ENCODE results near the gene MAP3K19. TPM values are rescaled to one million over a fixed set of nuclear protein-coding genes. Genes with fewer than 3 reads are reported as not detected.
A peak's percentile ranks its signal among the peaks of the same experiment; 100 is the strongest.

Gene MAP3K19
- total and polyA plus RNA-seq, 10 of the 15 experiments (the other 5 are each of a cell fraction or from before 2014, with no cell fraction given), result 0.05 TPM; not detected in 9

- TF ChIP-seq, protein P1, sequence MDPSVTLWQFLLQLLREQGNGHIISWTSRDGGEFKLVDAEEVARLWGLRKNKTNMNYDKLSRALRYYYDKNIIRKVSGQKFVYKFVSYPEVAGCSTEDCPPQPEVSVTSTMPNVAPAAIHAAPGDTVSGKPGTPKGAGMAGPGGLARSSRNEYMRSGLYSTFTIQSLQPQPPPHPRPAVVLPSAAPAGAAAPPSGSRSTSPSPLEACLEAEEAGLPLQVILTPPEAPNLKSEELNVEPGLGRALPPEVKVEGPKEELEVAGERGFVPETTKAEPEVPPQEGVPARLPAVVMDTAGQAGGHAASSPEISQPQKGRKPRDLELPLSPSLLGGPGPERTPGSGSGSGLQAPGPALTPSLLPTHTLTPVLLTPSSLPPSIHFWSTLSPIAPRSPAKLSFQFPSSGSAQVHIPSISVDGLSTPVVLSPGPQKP (IDR thresholded peaks at IDR 0.05; ENCODE audit: low read depth, low read length), result no peak
- TF ChIP-seq RCOR1 (conservative IDR thresholded peaks at IDR 0.05; ENCODE audit: low read depth, low read length) (no peak), EGR1 (IDR thresholded peaks at IDR 0.05; ENCODE audit: borderline replicate concordance in 1 of 2, low read depth in 2 of 2, low read length in 2 of 2) (peak in 1 of 2 experiments; percentile 62; a peak in 1 of 3 replicates), ATF7 (IDR thresholded peaks at IDR 0.05; ENCODE audit: low read depth) (no peak), JUND (IDR thresholded peaks at IDR 0.05; ENCODE audit: low read depth, low read length) (no peak), SMAD5 (IDR thresholded peaks at IDR 0.05; ENCODE audit: low read depth) (no peak), MAX (IDR thresholded peaks at IDR 0.05; ENCODE audit: low read depth, low read length) (no peak), NFYA (IDR thresholded peaks at IDR 0.05; ENCODE audit: borderline replicate concordance, low read depth, low read length) (no peak), PML (IDR thresholded peaks at IDR 0.05; ENCODE audit: low read length) (no peak), PBX3 (IDR thresholded peaks at IDR 0.05; ENCODE audit: insufficient replicate concordance, low read depth, low read length) (no peak), YY1 (IDR thresholded peaks at IDR 0.05; ENCODE audit: low read depth, low read length) (peak; percentile 67), SMC3 (IDR thresholded peaks at IDR 0.05; ENCODE audit: borderline replicate concordance, low read length) (peak; percentile 92), PKNOX1 (IDR thresholded peaks at IDR 0.05) (no peak), SMAD1 (IDR thresholded peaks at IDR 0.05; ENCODE audit: low read depth, partially characterized antibody) (no peak), NR2F1 (conservative IDR thresholded peaks at IDR 0.05) (no peak), MXI1 (IDR thresholded peaks at IDR 0.05; ENCODE audit: low read depth, low read length) (no peak), FOXM1 (IDR thresholded peaks at IDR 0.05; ENCODE audit: low read depth, low read length) (peak; percentile 21; the same call in 1 of the 2 replicates), CBX3 (IDR thresholded peaks at IDR 0.05; ENCODE audit: borderline replicate concordance, low read depth) (no peak), CTCF (IDR thresholded peaks at IDR 0.05 in 2 of 3, conservative IDR thresholded peaks at IDR 0.05 in 1 of 3; ENCODE audit: control insufficient read depth in 2 of 3, extremely low read depth in 1 of 3, insufficient read depth in 1 of 3, low read depth in 3 of 3, low read length in 3 of 3) (peak; percentile 94 to 98 (median 96); a peak in 5 of 6 replicates)
- TF ChIP-seq, protein P2, sequence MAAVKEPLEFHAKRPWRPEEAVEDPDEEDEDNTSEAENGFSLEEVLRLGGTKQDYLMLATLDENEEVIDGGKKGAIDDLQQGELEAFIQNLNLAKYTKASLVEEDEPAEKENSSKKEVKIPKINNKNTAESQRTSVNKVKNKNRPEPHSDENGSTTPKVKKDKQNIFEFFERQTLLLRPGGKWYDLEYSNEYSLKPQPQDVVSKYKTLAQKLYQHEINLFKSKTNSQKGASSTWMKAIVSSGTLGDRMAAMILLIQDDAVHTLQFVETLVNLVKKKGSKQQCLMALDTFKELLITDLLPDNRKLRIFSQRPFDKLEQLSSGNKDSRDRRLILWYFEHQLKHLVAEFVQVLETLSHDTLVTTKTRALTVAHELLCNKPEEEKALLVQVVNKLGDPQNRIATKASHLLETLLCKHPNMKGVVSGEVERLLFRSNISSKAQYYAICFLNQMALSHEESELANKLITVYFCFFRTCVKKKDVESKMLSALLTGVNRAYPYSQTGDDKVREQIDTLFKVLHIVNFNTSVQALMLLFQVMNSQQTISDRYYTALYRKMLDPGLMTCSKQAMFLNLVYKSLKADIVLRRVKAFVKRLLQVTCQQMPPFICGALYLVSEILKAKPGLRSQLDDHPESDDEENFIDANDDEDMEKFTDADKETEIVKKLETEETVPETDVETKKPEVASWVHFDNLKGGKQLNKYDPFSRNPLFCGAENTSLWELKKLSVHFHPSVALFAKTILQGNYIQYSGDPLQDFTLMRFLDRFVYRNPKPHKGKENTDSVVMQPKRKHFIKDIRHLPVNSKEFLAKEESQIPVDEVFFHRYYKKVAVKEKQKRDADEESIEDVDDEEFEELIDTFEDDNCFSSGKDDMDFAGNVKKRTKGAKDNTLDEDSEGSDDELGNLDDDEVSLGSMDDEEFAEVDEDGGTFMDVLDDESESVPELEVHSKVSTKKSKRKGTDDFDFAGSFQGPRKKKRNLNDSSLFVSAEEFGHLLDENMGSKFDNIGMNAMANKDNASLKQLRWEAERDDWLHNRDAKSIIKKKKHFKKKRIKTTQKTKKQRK (IDR thresholded peaks at IDR 0.05; ENCODE audit: low read depth, low read length), result no peak
These were observed 43.1 kb downstream of the MAP3K19 start (continued) for GRCh38 chr2:135004005-135004746.

Measured in GM12878 (cell line).